HL-60 (cell line): ENCODE data around the gene GABBR2.

ENCODE experiments used
- CTCF ChIP-seq: IDR thresholded peaks from one replicate; pipeline ENCODE4 v1.5.1; 2011; ENCODE audit warnings: low read length, control low read depth, inconsistent platforms; ENCODE audit not compliant: insufficient read depth
- POLR2AphosphoS5 ChIP-seq: IDR thresholded peaks from 2 replicates; pipeline ENCODE4 v1.6.1; 2012; ENCODE audit warnings: low read depth

GRCh38 chr9:98563212-98563907 is 145.4 kb downstream of the GABBR2 start:
- TF ChIP-seq CTCF (no peak), POLR2AphosphoS5 (no peak)
